ENCODE results near the gene SHISA9. TPM values are rescaled to one million over a fixed set of nuclear protein-coding genes. Genes with fewer than 3 reads are reported as not detected.
A peak's percentile ranks its signal among the peaks of the same experiment; 100 is the strongest.

SHISA9 gene
- polyA plus RNA-seq, 1 donor, result 2.7 TPM

DNA sequence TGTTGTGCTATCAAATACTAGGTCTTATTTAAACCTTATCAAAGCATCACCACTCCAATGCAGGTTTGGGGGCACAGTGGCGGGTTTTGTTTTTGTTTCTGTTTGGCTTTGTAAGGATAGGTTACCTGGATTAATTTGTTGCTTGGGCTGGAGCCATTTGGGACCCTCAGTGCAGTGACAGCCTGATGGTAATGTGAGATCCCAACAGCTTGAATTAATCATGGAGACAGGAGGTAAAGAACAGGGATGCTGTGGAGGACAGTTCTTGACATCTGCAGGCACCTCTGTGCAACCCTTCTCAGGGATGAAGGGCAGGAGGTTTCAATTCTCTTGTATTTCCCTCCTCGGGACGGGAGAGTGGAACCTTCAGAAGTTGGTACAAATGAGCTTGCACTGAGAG, 40.5 kb downstream of the SHISA9 start:
- WGBS (ENCODE audit: insufficient coverage, low lambda C conversion rate), result no CpG with 5 or more reads among the region's 3 CpGs
- no peak for DNase-seq

DNA sequence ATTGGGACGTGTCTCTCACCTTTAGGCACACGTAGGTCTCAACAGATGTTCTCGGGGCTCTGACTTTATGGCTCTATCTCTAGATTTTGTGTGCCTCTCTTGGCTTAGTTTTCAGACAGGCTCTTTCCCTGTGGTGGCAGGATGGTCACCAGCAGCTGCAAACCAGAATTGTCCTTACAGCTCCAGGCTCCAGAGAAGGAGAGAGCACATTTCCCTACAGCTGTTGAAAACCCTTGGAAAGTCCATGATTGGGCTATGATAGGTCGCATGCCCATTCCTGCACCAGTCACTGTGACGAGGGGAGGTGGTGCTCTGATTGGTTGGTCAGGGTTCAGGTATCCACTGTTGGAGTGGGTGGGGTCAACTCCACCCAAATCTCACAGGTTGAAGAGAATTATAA, 41.5 kb downstream of the SHISA9 start:
- WGBS (ENCODE audit: insufficient coverage, low lambda C conversion rate), result no CpG with 5 or more reads among the region's 5 CpGs
- Histone ChIP-seq H3K27me3 (ENCODE audit: control insufficient read depth, insufficient read depth, low read length) (no peaks in the 10 kb centered on the region), H3K27ac (ENCODE audit: low read length) (no peak overlapping the region)

More for the DNA sequence above, 40.5 kb downstream of the SHISA9 start:
- H3K4me3 ChIP-seq (ENCODE audit: low read length), result no peak overlapping the region
- no peak overlapping the region for H3K27ac ChIP-seq (ENCODE audit: low read length)
- H3K4me1 ChIP-seq (ENCODE audit: control insufficient read depth, insufficient read depth, low read length), result no peaks in the 10 kb centered on the region
- H3K9me3 ChIP-seq (ENCODE audit: control insufficient read depth, low read depth, low read length), result no peaks in the 10 kb centered on the region
- H3K27me3 ChIP-seq (ENCODE audit: control insufficient read depth, insufficient read depth, low read length), result no peaks in the 10 kb centered on the region
- H3K36me3 ChIP-seq (ENCODE audit: control insufficient read depth, insufficient read depth, low read length), result no peaks in the 10 kb centered on the region

DNA sequence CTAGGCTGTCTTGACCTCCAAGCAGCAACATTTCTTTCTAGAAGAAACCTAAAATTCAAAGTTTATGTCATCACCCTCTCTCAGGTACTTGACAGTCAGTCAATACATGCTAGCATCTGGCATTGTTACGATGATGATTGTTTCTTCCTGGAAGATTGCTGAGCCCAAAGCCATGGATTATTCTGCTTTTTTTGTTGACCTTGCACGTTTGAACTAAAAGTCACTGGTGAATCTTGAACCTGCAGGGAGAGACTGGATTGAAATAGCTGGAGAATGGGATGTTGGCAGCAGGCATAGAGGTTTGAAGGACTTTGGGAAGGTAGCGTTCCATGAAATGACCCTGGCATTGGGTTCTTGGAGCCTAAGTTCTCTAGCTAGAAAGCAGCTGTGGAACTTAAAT, 42.9 kb downstream of the SHISA9 start:
- Histone ChIP-seq H3K27me3 (ENCODE audit: control insufficient read depth, insufficient read depth, low read length) (no peaks in the 10 kb centered on the region), H3K4me3 (ENCODE audit: low read length) (no peak overlapping the region), H3K4me1 (ENCODE audit: control insufficient read depth, insufficient read depth, low read length) (no peaks in the 10 kb centered on the region), H3K9me3 (ENCODE audit: control insufficient read depth, low read depth, low read length) (no peaks in the 10 kb centered on the region), H3K27ac (ENCODE audit: low read length) (no peak overlapping the region), H3K36me3 (ENCODE audit: control insufficient read depth, insufficient read depth, low read length) (no peaks in the 10 kb centered on the region)
- WGBS (ENCODE audit: insufficient coverage, low lambda C conversion rate), result no CpG with 5 or more reads among the region's 3 CpGs
- no peak for DNase-seq

More for the DNA sequence above, 41.5 kb downstream of the SHISA9 start:
- Histone ChIP-seq H3K4me3 (ENCODE audit: low read length) (no peak overlapping the region), H3K36me3 (ENCODE audit: control insufficient read depth, insufficient read depth, low read length) (no peaks in the 10 kb centered on the region), H3K4me1 (ENCODE audit: control insufficient read depth, insufficient read depth, low read length) (no peaks in the 10 kb centered on the region), H3K9me3 (ENCODE audit: control insufficient read depth, low read depth, low read length) (no peaks in the 10 kb centered on the region)
- DNase-seq, result no peak

DNA sequence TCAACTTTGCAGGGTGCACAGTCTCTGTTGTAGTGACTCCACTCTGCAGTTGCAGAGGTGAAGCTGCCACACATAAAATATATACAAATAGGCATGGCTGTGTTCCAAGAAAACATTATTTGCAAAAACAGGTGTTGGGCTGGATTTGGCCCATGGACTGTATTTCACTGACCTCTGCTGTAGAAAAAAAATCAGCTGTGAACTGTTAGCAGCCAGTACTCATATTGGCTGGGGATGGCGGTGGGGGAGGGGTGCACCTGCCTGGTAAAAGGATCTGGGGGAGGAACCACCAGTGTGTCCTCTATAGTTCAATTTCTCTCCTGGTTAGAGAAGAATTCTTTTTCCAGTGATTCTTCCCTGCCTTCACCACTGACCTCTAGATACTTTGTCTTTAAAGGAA, 50.0 kb downstream of the SHISA9 start:
- WGBS (ENCODE audit: insufficient coverage, low lambda C conversion rate), result no CpG with 5 or more reads among the region's 1 CpG
- no peaks in the 10 kb centered on the region for H3K9me3 ChIP-seq (ENCODE audit: control insufficient read depth, low read depth, low read length)

DNA sequence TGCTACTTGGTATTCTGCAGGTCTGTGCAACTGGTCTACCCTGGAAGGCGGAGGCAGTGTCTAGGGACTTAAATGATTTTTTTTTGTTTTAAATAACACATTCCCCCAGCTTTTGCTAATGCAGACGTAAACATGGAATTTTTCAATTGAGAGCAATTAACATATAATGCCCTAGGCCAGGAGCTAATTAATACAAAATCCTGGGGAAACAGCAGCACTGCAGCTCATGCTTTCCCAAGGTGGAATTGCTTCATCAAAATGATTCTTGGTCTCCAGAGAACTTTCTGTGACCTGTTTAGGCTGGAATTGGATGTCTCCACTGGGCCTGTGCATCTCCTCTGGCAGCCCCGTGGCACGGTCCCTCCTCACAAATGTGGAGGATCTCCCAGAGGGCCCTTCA, 50.6 kb downstream of the SHISA9 start:
- Histone ChIP-seq H3K4me1 (ENCODE audit: control insufficient read depth, insufficient read depth, low read length) (no peaks in the 10 kb centered on the region), H3K9me3 (ENCODE audit: control insufficient read depth, low read depth, low read length) (no peaks in the 10 kb centered on the region), H3K36me3 (ENCODE audit: control insufficient read depth, insufficient read depth, low read length) (no peaks in the 10 kb centered on the region), H3K27ac (ENCODE audit: low read length) (no peak overlapping the region), H3K27me3 (ENCODE audit: control insufficient read depth, insufficient read depth, low read length) (no peaks in the 10 kb centered on the region), H3K4me3 (ENCODE audit: low read length) (no peak overlapping the region)
- no peak for DNase-seq
- no CpG with 5 or more reads among the region's 4 CpGs for WGBS (ENCODE audit: insufficient coverage, low lambda C conversion rate)

More for the DNA sequence above, 50.0 kb downstream of the SHISA9 start:
- Histone ChIP-seq H3K4me3 (ENCODE audit: low read length) (no peak overlapping the region), H3K27me3 (ENCODE audit: control insufficient read depth, insufficient read depth, low read length) (no peaks in the 10 kb centered on the region), H3K36me3 (ENCODE audit: control insufficient read depth, insufficient read depth, low read length) (no peaks in the 10 kb centered on the region), H3K27ac (ENCODE audit: low read length) (no peak overlapping the region), H3K4me1 (ENCODE audit: control insufficient read depth, insufficient read depth, low read length) (no peaks in the 10 kb centered on the region)
- no peak for DNase-seq

DNA sequence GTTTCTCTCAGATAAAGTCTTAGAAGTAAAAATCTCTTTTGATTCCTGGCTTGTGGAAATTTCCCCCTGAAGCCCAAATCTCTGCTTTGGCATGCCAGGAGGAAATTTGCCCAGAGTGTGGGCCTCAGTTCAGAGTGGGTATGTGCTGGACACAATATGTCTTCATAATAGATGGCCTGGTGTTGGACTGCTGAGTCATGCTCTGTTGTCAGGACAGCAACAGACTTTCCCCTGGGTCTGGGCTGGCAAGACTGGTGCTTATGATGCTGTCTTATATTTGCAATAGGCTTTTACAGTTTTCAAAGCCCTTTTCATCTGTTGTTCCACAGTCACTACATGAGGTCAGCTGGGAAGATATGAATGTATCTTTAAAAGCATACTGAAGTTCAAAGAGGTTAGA, 57.0 kb downstream of the SHISA9 start:
- no peak for DNase-seq
- no peaks in the 10 kb centered on the region for H3K27me3 ChIP-seq (ENCODE audit: control insufficient read depth, insufficient read depth, low read length)

DNA sequence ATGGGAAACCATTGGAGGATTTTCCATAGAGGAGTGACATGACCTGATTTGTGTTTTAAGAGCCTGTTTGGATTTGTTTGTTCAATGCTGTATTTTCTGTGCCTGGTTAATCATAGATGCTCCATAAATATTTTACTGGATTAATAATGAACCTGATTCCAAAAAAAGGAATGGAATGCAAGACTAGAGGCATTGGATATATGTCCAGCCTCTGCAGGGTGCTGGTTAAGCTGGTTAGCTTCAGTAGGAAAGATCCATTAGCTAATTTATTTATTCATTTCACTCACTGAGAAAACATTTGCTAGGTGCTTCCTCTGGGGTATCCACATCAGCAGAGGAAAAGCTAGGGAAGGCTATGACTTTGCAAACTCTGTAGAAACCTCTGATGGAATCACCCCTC, 57.7 kb downstream of the SHISA9 start:
- no peak for DNase-seq
- Histone ChIP-seq H3K9me3 (ENCODE audit: control insufficient read depth, low read depth, low read length) (no peaks in the 10 kb centered on the region), H3K4me1 (ENCODE audit: control insufficient read depth, insufficient read depth, low read length) (no peaks in the 10 kb centered on the region), H3K27me3 (ENCODE audit: control insufficient read depth, insufficient read depth, low read length) (no peaks in the 10 kb centered on the region), H3K36me3 (ENCODE audit: control insufficient read depth, insufficient read depth, low read length) (no peaks in the 10 kb centered on the region), H3K4me3 (ENCODE audit: low read length) (no peak overlapping the region), H3K27ac (ENCODE audit: low read length) (no peak overlapping the region)

More for the DNA sequence above, 57.0 kb downstream of the SHISA9 start:
- H3K36me3 ChIP-seq (ENCODE audit: control insufficient read depth, insufficient read depth, low read length), result no peaks in the 10 kb centered on the region
- H3K4me3 ChIP-seq (ENCODE audit: low read length), result no peak overlapping the region
- H3K4me1 ChIP-seq (ENCODE audit: control insufficient read depth, insufficient read depth, low read length), result no peaks in the 10 kb centered on the region
- no peaks in the 10 kb centered on the region for H3K9me3 ChIP-seq (ENCODE audit: control insufficient read depth, low read depth, low read length)
- no peak overlapping the region for H3K27ac ChIP-seq (ENCODE audit: low read length)

DNA sequence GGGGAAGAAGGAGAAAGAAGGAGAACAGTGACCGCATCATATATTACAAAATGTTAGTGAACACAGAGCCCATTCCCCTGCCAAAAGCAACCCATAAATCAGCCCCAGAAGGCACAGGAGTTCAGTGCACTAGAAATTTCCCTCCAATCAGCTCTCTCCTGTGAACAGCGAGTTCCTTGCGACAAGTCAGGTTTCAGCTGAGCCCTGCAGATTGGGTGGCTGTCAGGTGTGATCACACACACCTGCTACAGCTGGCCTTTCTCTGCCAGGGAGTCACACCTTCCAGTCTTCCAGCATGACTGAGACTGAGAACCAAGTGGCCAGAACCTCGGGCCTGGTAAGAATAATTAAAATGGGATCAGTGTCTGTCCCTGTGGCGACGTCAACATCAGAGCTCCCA, 60.2 kb downstream of the SHISA9 start:
- H3K4me1 ChIP-seq (ENCODE audit: control insufficient read depth, insufficient read depth, low read length), result no peaks in the 10 kb centered on the region
- H3K27ac ChIP-seq (ENCODE audit: low read length), result no peak overlapping the region
- WGBS (ENCODE audit: insufficient coverage, low lambda C conversion rate), result no CpG with 5 or more reads among the region's 6 CpGs
- no peak for DNase-seq
- no peaks in the 10 kb centered on the region for H3K9me3 ChIP-seq (ENCODE audit: control insufficient read depth, low read depth, low read length)
- H3K27me3 ChIP-seq (ENCODE audit: control insufficient read depth, insufficient read depth, low read length), result no peaks in the 10 kb centered on the region
- H3K4me3 ChIP-seq (ENCODE audit: low read length), result no peak overlapping the region
- no peaks in the 10 kb centered on the region for H3K36me3 ChIP-seq (ENCODE audit: control insufficient read depth, insufficient read depth, low read length)

DNA sequence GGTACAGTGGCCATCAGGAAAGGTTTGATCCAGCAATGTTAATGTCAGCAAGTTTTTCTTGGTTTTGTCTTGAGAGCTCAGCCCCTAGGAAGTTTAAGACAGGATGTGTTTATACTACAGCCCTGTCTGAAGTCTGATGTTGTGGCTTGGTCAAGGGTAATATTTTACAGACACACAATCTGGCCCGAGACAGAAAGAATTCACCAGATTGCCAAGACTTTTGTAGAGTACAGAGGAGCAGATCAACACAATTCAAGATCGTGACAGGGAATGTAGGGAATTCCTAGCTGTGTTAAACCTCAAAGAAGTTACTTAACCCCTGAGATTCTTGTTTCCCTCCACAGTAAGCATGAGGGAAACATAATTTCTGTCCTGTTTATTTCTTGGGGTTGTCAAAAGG, 63.1 kb downstream of the SHISA9 start:
- Histone ChIP-seq H3K4me3 (ENCODE audit: low read length) (no peak overlapping the region), H3K9me3 (ENCODE audit: control insufficient read depth, low read depth, low read length) (no peaks in the 10 kb centered on the region), H3K4me1 (ENCODE audit: control insufficient read depth, insufficient read depth, low read length) (no peaks in the 10 kb centered on the region), H3K27me3 (ENCODE audit: control insufficient read depth, insufficient read depth, low read length) (no peaks in the 10 kb centered on the region), H3K27ac (ENCODE audit: low read length) (no peak overlapping the region), H3K36me3 (ENCODE audit: control insufficient read depth, insufficient read depth, low read length) (no peaks in the 10 kb centered on the region)
- no peak for DNase-seq
- WGBS (ENCODE audit: insufficient coverage, low lambda C conversion rate), result no CpG with 5 or more reads among the region's 2 CpGs

DNA sequence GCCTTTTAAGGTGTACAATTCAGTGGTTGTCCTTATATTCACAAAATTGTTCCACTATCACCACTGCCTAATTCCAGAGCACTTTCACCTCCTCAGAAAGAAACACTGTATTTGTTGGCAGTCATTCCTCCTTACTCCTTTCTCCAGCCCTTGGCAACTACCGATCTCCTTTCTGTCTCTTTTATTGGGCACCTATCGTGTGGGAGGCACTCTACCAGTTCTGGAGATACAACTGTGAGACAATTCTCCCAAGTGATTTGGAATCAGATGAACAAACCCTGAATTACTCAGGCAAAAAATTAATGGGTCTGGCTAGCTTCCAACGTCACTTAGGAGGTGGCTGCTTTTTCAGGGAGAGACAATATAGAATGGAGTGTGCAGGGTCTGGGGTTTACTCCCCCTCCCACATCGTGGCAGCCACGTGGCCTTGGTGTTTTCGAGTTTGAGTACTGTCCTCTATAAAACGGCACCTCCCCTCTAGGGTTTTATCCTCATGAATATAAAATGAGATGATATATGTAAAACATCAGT, 63.9 kb downstream of the SHISA9 start:
- H3K4me1 ChIP-seq (ENCODE audit: control insufficient read depth, insufficient read depth, low read length), result no peaks in the 10 kb centered on the region
- WGBS (ENCODE audit: insufficient coverage, low lambda C conversion rate), result no CpG with 5 or more reads among the region's 7 CpGs
- no peak overlapping the region for H3K4me3 ChIP-seq (ENCODE audit: low read length)
- H3K27ac ChIP-seq (ENCODE audit: low read length), result no peak overlapping the region
- H3K27me3 ChIP-seq (ENCODE audit: control insufficient read depth, insufficient read depth, low read length), result no peaks in the 10 kb centered on the region
- DNase-seq, result no peak
- no peaks in the 10 kb centered on the region for H3K36me3 ChIP-seq (ENCODE audit: control insufficient read depth, insufficient read depth, low read length)
- no peaks in the 10 kb centered on the region for H3K9me3 ChIP-seq (ENCODE audit: control insufficient read depth, low read depth, low read length)

DNA sequence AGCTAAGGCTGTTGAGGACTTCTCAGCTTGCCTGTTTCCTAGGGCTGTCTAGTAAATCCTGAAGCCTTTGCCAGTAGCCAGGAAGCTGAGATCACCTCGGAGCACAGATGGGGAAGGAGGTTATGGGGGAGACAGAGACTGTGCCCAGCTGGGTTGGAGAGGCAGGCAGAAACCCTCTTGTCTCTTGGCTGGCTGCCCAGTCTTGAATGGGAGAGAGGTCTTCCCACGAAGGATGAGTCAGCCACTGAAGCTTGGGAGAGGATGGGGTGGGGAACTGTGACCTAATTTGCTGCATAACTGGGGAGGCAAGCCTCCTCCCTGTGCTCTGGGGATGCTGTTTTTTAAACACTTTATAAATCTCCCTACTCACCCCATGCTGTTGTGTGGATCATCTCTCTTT, 69.8 kb downstream of the SHISA9 start:
- Histone ChIP-seq H3K9me3 (ENCODE audit: control insufficient read depth, low read depth, low read length) (no peaks in the 10 kb centered on the region), H3K27me3 (ENCODE audit: control insufficient read depth, insufficient read depth, low read length) (no peaks in the 10 kb centered on the region), H3K4me1 (ENCODE audit: control insufficient read depth, insufficient read depth, low read length) (no peaks in the 10 kb centered on the region), H3K27ac (ENCODE audit: low read length) (no peak overlapping the region), H3K4me3 (ENCODE audit: low read length) (no peak overlapping the region), H3K36me3 (ENCODE audit: control insufficient read depth, insufficient read depth, low read length) (no peaks in the 10 kb centered on the region)
- no CpG with 5 or more reads among the region's 2 CpGs for WGBS (ENCODE audit: insufficient coverage, low lambda C conversion rate)
- peak; percentile 2 to 17 for DNase-seq

Data from large intestine (tissue), 3 donors.